ENCODE measurements around the gene ALKBH5.
"Not testable (repeated sequence)": the region's sequence is repeated elsewhere in the genome, so short reads cannot be mapped to it uniquely, and the experiment has no call there.

The ALKBH5 gene

GRCh38 chr17:18187226-18187625 is 3.6 kb downstream of the ALKBH5 start:
- no peak for DNase-seq

- no peak for DNase-seq
These were observed 4.5 kb downstream of the ALKBH5 start for GRCh38 chr17:18187821-18188761.

GRCh38 chr17:18190628-18191235 is 7.1 kb downstream of the ALKBH5 start:
- no peak for DNase-seq

GRCh38 chr17:18191236-18191667 is 7.6 kb downstream of the ALKBH5 start:
- no peak for DNase-seq

GRCh38 chr17:18191967-18192366 is 8.3 kb downstream of the ALKBH5 start:
- DNase-seq = no peak

- no peak for DNase-seq
These were observed 10.8 kb downstream of the ALKBH5 start for GRCh38 chr17:18194394-18194793.

- no peak for DNase-seq
These were observed 11.2 kb downstream of the ALKBH5 start for GRCh38 chr17:18194804-18195203.

GRCh38 chr17:18195246-18195645 is 11.6 kb downstream of the ALKBH5 start:
- no peak for DNase-seq

GRCh38 chr17:18197535-18198194 is 14.0 kb downstream of the ALKBH5 start:
- no peak for DNase-seq

GRCh38 chr17:18198530-18198929 is 14.9 kb downstream of the ALKBH5 start:
- DNase-seq = no peak

GRCh38 chr17:18201108-18201507 is 17.5 kb downstream of the ALKBH5 start:
- DNase-seq = no peak

GRCh38 chr17:18203308-18203707 is 19.7 kb downstream of the ALKBH5 start:
- no peak for DNase-seq

GRCh38 chr17:18205861-18206260 is 22.2 kb downstream of the ALKBH5 start:
- DNase-seq = no peak

GRCh38 chr17:18206962-18207361 is 23.3 kb downstream of the ALKBH5 start:
- DNase-seq = no peak

- no peak for DNase-seq
These were observed 24.5 kb downstream of the ALKBH5 start for GRCh38 chr17:18208092-18208491.

GRCh38 chr17:18213666-18214270 is 30.1 kb downstream of the ALKBH5 start:
- DNase-seq = no peak

GRCh38 chr17:18216906-18217305 is 33.3 kb downstream of the ALKBH5 start:
- not testable (repeated sequence) for DNase-seq

- peak; percentile 40 to 56 (median 48) for DNase-seq
These were observed 33.9 kb downstream of the ALKBH5 start for GRCh38 chr17:18217412-18218015.

GRCh38 chr17:18218756-18219415 is 35.3 kb downstream of the ALKBH5 start:
- no peak for DNase-seq

- DNase-seq = no peak
These were observed 40.4 kb downstream of the ALKBH5 start for GRCh38 chr17:18224053-18224386.

- DNase-seq = no peak
These were observed 40.9 kb downstream of the ALKBH5 start for GRCh38 chr17:18224387-18225120.

Measured in activated CD4-positive, CD25-positive, alpha-beta regulatory T cell (primary cell).